Astrocyte (in vitro differentiated cells and primary cell): ENCODE results near the gene OR2A1.
"Not testable (repeated sequence)": the region's sequence is repeated elsewhere in the genome, so short reads cannot be mapped to it uniquely, and the experiment has no call there.

ENCODE experiments used
- CTCF ChIP-seq: IDR thresholded peaks from 2 replicates; pipeline ENCODE4 v1.5.1; 2011; ENCODE audit warnings: low read depth, mild to moderate bottlenecking, inconsistent platforms, low read length, moderate library complexity; ENCODE audit not compliant: insufficient read depth
- EZH2 ChIP-seq: IDR thresholded peaks from 2 replicates; pipeline ENCODE4 v1.6.1; 2012; ENCODE audit warnings: mild to moderate bottlenecking, low read length, inconsistent platforms; ENCODE audit not compliant: insufficient read depth

DNA sequence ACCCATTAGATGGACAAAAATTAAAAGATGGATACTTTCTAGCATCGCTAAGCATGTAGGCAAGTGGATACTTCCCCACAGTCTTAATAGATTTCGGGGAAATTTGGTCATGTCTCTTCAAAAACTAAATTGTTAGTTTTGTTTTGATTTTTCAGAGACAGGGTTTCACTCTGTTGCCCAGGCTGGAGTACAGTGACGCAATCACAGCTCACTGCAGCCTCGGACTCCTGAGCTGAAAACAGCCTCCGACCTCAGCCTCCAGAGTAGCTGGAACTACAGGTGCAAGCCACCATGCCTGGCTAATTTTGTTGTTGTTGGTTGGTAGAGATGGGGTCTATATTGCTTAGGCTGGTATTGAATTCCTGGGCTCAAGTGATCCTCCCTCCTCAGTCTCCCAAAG is 13.6 kb downstream of the OR2A1 start:
- not testable (repeated sequence) for TF ChIP-seq CTCF, EZH2
